Measurements from ENCODE around the gene AFG3L2. TPM values are rescaled to one million over a fixed set of nuclear protein-coding genes. Genes with fewer than 3 reads are reported as not detected.

Gene AFG3L2
- 45.5 to 48.5 TPM (median 47.7 TPM) in 3 replicates for total RNA-seq

GRCh38 chr18:12376754-12377555 lies at the start of gene AFG3L2:
AFG3L2 (minus strand) TSS chr18:12377227; CDS start chr18:12377082, 145 bp downstream.
- peak; percentile 100 for DNase-seq (ENCODE audit: low spot score in 2 of 2, unreplicated experiment in 2 of 2)
- Mint-ChIP-seq H3K9me3 (peaks cover 3% of the 10 kb centered on the region), H3K27ac (peak within 1 kb of the TSS; percentile 99), H3K4me3 (peak within 1 kb of the TSS; percentile 84), H3K36me3 (no peaks in the 10 kb centered on the region), H3K27me3 (ENCODE audit: low read depth) (no peaks in the 10 kb centered on the region), H3K4me1 (peaks cover 34% of the 10 kb centered on the region)
- TF ChIP-seq, protein P1, sequence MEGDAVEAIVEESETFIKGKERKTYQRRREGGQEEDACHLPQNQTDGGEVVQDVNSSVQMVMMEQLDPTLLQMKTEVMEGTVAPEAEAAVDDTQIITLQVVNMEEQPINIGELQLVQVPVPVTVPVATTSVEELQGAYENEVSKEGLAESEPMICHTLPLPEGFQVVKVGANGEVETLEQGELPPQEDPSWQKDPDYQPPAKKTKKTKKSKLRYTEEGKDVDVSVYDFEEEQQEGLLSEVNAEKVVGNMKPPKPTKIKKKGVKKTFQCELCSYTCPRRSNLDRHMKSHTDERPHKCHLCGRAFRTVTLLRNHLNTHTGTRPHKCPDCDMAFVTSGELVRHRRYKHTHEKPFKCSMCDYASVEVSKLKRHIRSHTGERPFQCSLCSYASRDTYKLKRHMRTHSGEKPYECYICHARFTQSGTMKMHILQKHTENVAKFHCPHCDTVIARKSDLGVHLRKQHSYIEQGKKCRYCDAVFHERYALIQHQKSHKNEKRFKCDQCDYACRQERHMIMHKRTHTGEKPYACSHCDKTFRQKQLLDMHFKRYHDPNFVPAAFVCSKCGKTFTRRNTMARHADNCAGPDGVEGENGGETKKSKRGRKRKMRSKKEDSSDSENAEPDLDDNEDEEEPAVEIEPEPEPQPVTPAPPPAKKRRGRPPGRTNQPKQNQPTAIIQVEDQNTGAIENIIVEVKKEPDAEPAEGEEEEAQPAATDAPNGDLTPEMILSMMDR (IDR thresholded peaks at IDR 0.05; ENCODE audit: unreplicated experiment) = no peak

DNA sequence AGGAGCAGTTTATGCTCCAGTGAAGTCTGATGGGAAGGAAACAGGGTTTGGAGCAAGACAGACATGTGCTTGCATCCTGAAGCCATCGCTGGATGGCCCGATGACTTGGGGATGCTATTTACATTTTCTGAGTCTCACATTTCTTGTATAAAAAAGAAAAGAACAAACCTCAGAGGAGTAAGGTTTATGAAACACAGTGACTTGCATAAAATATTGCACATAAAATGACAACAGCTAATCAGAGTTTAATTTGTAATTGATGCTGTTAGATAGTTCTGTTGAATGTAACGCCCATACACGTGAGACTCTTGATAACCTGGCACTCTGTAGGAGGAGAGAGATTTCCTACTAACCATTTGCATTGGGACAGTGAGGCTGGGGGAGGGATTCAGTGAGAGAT lies 47.2 kb upstream of the AFG3L2 start:
- H3K36me3 Mint-ChIP-seq = peaks cover 4% of the 10 kb centered on the region
- peaks cover 7% of the 10 kb centered on the region for H3K4me1 Mint-ChIP-seq
- no peak for DNase-seq (ENCODE audit: low spot score in 2 of 2, unreplicated experiment in 2 of 2)
- TF ChIP-seq, protein P1 (IDR thresholded peaks at IDR 0.05; ENCODE audit: unreplicated experiment) = no peak
- H3K27ac Mint-ChIP-seq = no peak overlapping the region
- no peaks in the 10 kb centered on the region for H3K9me3 Mint-ChIP-seq
- no peaks in the 10 kb centered on the region for H3K27me3 Mint-ChIP-seq (ENCODE audit: low read depth)
- no peak overlapping the region for H3K4me3 Mint-ChIP-seq

DNA sequence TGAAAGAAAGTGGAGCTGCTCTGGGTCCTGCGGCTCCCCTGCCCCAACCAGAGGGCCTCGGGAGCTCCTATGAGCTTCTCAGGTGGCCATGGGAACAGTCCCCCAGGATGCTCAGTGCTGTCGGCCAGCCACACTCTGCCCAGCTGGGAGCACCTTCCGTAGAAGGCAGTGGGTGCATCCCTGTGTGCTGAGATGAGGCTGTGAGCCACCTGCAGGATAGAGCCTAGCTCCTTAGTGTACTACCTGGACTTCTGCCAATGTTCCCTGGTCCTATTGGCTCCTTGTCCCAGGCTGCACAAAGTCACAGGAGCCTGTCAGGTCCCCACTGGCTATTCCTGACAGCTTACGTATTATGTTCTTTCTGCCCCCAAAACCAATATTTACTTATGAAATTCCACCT lies 46.8 kb upstream of the AFG3L2 start:
- no peaks in the 10 kb centered on the region for H3K27me3 Mint-ChIP-seq (ENCODE audit: low read depth)
- TF ChIP-seq, protein P1 (IDR thresholded peaks at IDR 0.05; ENCODE audit: unreplicated experiment) = no peak
- no peak overlapping the region for H3K27ac Mint-ChIP-seq
- peaks cover 4% of the 10 kb centered on the region for H3K36me3 Mint-ChIP-seq
- no peak for DNase-seq (ENCODE audit: low spot score in 2 of 2, unreplicated experiment in 2 of 2)
- no peak overlapping the region for H3K4me3 Mint-ChIP-seq
- no peaks in the 10 kb centered on the region for H3K9me3 Mint-ChIP-seq
- peaks cover 7% of the 10 kb centered on the region for H3K4me1 Mint-ChIP-seq

- no peaks in the 10 kb centered on the region for H3K9me3 Mint-ChIP-seq
- TF ChIP-seq, protein P1 (IDR thresholded peaks at IDR 0.05; ENCODE audit: unreplicated experiment) = no peak
- peaks cover 4% of the 10 kb centered on the region for H3K36me3 Mint-ChIP-seq
- H3K27ac Mint-ChIP-seq = no peak overlapping the region
- H3K4me3 Mint-ChIP-seq = no peak overlapping the region
- peaks cover 7% of the 10 kb centered on the region for H3K4me1 Mint-ChIP-seq
- no peak for DNase-seq (ENCODE audit: low spot score in 2 of 2, unreplicated experiment in 2 of 2)
- H3K27me3 Mint-ChIP-seq (ENCODE audit: low read depth) = no peaks in the 10 kb centered on the region
Measured at GRCh38 chr18:12423393-12423792, 46.4 kb upstream of the AFG3L2 start.

DNA sequence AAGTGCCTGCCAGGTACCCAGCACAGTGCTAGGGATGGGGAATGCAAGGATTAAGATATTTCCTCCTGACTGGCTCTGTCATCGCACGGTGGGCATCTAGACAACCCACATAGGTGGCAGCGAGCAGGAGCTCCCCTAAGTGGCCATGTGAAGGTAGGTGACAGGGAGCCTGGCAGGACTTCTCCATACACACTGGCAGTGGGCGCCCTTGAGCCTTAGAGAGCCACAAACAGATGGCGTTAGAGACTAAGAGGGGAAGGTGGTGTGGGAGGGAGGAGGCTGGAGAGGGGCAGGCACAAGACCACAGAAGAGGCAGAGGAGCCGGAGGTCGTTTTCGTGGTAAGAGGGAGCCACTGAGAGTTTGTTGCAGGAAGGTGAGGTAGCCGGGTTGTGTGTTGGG lies 45.9 kb upstream of the AFG3L2 start:
- no peak overlapping the region for H3K27ac Mint-ChIP-seq
- H3K9me3 Mint-ChIP-seq = no peaks in the 10 kb centered on the region
- peaks cover 7% of the 10 kb centered on the region for H3K4me1 Mint-ChIP-seq
- no peaks in the 10 kb centered on the region for H3K27me3 Mint-ChIP-seq (ENCODE audit: low read depth)
- H3K4me3 Mint-ChIP-seq = no peak overlapping the region
- no peak for DNase-seq (ENCODE audit: low spot score in 2 of 2, unreplicated experiment in 2 of 2)
- TF ChIP-seq, protein P1 (IDR thresholded peaks at IDR 0.05; ENCODE audit: unreplicated experiment) = no peak
- H3K36me3 Mint-ChIP-seq = peaks cover 4% of the 10 kb centered on the region
